GM23338 (cell line): Measurements from ENCODE around the gene NRCAM.

ENCODE experiments used
- CREB1 ChIP-seq: fragments of 250-450 bp; sonication (Bioruptor Pico); IDR thresholded peaks from 2 replicates; pipeline ENCODE4 v1.5.0; 2020; ENCODE audit warnings: low read depth, mild to moderate bottlenecking, moderate library complexity
- EZH2 ChIP-seq: fragments of 200-600 bp; sonication (generic); IDR thresholded peaks from one replicate; pipeline ENCODE4 v1.8.0; 2017; ENCODE audit warnings: antibody characterized with exemption, mild to moderate bottlenecking, low read depth; ENCODE audit not compliant: unreplicated experiment
- EZH2phosphoT487 ChIP-seq: fragments of 200-600 bp; sonication (generic); IDR thresholded peaks from one replicate; pipeline ENCODE4 v1.8.1; 2018; ENCODE audit warnings: antibody characterized with exemption; ENCODE audit not compliant: unreplicated experiment
- JUNB ChIP-seq: IDR thresholded peaks from one replicate; pipeline ENCODE4 v1.6.1; 2016; ENCODE audit warnings: antibody characterized with exemption; ENCODE audit not compliant: unreplicated experiment
- NANOG ChIP-seq: IDR thresholded peaks from 2 replicates; pipeline ENCODE4 v1.6.1; 2016; ENCODE audit warnings: antibody characterized with exemption, borderline replicate concordance
- POLR2AphosphoS5 ChIP-seq: IDR thresholded peaks from 2 replicates; pipeline ENCODE4 v1.6.1; 2016; ENCODE audit warnings: antibody characterized with exemption, low read depth
- ZNF114 ChIP-seq: fragments of 250-450 bp; sonication (Bioruptor Pico); IDR thresholded peaks from 2 replicates; pipeline ENCODE4 v1.5.0; 2020; ENCODE audit warnings: mild to moderate bottlenecking, moderate library complexity
- TF ChIP-seq, protein P1 (sequence below), 2 experiments: fragments of 200-600 bp in 1 of 2; sonication (generic) in 1 of 2; conservative IDR thresholded peaks; 2 replicates each; pipeline versions ENCODE4 v1.5.1 to v1.6.1; 2016 to 2017; ENCODE audit warnings: antibody characterized with exemption in 2 of 2, low read depth in 2 of 2, mild to moderate bottlenecking in 2 of 2, moderate library complexity in 1 of 2
- TF ChIP-seq, protein P2 (sequence below): IDR thresholded peaks from one replicate; pipeline ENCODE4 v1.6.1; 2018; ENCODE audit warnings: antibody characterized with exemption; ENCODE audit not compliant: unreplicated experiment
- TF ChIP-seq, protein P3 (sequence below): fragments of 250-450 bp; sonication (Bioruptor Pico); IDR thresholded peaks from 2 replicates; pipeline ENCODE4 v1.5.0; 2020; ENCODE audit warnings: mild to moderate bottlenecking, moderate library complexity
- TF ChIP-seq, protein P4 (sequence below): IDR thresholded peaks from 2 replicates; pipeline ENCODE4 v1.6.1; 2016; ENCODE audit warnings: antibody characterized with exemption

DNA sequence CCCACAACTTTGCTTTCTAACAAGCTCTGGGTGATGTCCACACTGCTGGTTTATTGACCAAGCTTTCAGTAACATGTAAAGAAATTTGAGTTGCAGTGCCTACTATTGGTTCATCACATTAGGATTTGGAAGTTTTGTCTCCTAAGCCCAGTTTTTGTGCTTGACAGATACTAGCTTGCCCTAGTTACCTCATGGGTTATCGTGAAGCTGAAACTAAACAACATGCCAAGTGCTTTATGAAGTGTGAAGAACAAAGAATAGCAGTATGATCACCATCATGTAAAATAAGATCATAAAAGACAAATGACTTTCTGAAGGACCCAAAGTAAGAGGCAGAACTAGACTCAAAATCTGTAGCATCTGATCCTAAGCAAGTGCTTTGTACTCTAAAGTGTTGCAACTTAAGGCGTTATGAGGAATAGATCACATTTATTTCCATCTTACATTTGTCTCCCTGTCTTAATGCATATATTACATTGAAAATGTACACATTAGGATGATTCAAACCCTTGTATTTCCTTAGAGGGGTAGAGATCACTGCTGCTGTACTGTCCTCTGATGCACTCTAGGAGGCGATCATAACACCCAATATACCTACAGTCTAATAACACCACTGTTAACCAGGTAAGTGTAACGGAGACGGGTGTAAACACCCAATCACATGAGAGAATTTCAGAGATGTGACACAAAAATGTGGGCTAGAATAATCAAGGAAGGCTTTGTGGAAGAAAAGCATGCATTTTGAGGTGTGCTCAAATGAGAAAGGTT, 71.3 kb downstream of the NRCAM start:
- TF ChIP-seq, protein P1, sequence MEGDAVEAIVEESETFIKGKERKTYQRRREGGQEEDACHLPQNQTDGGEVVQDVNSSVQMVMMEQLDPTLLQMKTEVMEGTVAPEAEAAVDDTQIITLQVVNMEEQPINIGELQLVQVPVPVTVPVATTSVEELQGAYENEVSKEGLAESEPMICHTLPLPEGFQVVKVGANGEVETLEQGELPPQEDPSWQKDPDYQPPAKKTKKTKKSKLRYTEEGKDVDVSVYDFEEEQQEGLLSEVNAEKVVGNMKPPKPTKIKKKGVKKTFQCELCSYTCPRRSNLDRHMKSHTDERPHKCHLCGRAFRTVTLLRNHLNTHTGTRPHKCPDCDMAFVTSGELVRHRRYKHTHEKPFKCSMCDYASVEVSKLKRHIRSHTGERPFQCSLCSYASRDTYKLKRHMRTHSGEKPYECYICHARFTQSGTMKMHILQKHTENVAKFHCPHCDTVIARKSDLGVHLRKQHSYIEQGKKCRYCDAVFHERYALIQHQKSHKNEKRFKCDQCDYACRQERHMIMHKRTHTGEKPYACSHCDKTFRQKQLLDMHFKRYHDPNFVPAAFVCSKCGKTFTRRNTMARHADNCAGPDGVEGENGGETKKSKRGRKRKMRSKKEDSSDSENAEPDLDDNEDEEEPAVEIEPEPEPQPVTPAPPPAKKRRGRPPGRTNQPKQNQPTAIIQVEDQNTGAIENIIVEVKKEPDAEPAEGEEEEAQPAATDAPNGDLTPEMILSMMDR (conservative IDR thresholded peaks at IDR 0.05; ENCODE audit: low read depth in 2 of 2), result peak; percentile 60 to 67
- TF ChIP-seq EZH2 (no peak), POLR2AphosphoS5 (no peak), EZH2phosphoT487 (no peak), CREB1 (CRISPR knock-in tag) (no peak), JUNB (no peak), ZNF114 (CRISPR knock-in tag) (no peak), NANOG (no peak)
- TF ChIP-seq, protein P2, sequence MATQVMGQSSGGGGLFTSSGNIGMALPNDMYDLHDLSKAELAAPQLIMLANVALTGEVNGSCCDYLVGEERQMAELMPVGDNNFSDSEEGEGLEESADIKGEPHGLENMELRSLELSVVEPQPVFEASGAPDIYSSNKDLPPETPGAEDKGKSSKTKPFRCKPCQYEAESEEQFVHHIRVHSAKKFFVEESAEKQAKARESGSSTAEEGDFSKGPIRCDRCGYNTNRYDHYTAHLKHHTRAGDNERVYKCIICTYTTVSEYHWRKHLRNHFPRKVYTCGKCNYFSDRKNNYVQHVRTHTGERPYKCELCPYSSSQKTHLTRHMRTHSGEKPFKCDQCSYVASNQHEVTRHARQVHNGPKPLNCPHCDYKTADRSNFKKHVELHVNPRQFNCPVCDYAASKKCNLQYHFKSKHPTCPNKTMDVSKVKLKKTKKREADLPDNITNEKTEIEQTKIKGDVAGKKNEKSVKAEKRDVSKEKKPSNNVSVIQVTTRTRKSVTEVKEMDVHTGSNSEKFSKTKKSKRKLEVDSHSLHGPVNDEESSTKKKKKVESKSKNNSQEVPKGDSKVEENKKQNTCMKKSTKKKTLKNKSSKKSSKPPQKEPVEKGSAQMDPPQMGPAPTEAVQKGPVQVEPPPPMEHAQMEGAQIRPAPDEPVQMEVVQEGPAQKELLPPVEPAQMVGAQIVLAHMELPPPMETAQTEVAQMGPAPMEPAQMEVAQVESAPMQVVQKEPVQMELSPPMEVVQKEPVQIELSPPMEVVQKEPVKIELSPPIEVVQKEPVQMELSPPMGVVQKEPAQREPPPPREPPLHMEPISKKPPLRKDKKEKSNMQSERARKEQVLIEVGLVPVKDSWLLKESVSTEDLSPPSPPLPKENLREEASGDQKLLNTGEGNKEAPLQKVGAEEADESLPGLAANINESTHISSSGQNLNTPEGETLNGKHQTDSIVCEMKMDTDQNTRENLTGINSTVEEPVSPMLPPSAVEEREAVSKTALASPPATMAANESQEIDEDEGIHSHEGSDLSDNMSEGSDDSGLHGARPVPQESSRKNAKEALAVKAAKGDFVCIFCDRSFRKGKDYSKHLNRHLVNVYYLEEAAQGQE, result no peak
- TF ChIP-seq, protein P3, sequence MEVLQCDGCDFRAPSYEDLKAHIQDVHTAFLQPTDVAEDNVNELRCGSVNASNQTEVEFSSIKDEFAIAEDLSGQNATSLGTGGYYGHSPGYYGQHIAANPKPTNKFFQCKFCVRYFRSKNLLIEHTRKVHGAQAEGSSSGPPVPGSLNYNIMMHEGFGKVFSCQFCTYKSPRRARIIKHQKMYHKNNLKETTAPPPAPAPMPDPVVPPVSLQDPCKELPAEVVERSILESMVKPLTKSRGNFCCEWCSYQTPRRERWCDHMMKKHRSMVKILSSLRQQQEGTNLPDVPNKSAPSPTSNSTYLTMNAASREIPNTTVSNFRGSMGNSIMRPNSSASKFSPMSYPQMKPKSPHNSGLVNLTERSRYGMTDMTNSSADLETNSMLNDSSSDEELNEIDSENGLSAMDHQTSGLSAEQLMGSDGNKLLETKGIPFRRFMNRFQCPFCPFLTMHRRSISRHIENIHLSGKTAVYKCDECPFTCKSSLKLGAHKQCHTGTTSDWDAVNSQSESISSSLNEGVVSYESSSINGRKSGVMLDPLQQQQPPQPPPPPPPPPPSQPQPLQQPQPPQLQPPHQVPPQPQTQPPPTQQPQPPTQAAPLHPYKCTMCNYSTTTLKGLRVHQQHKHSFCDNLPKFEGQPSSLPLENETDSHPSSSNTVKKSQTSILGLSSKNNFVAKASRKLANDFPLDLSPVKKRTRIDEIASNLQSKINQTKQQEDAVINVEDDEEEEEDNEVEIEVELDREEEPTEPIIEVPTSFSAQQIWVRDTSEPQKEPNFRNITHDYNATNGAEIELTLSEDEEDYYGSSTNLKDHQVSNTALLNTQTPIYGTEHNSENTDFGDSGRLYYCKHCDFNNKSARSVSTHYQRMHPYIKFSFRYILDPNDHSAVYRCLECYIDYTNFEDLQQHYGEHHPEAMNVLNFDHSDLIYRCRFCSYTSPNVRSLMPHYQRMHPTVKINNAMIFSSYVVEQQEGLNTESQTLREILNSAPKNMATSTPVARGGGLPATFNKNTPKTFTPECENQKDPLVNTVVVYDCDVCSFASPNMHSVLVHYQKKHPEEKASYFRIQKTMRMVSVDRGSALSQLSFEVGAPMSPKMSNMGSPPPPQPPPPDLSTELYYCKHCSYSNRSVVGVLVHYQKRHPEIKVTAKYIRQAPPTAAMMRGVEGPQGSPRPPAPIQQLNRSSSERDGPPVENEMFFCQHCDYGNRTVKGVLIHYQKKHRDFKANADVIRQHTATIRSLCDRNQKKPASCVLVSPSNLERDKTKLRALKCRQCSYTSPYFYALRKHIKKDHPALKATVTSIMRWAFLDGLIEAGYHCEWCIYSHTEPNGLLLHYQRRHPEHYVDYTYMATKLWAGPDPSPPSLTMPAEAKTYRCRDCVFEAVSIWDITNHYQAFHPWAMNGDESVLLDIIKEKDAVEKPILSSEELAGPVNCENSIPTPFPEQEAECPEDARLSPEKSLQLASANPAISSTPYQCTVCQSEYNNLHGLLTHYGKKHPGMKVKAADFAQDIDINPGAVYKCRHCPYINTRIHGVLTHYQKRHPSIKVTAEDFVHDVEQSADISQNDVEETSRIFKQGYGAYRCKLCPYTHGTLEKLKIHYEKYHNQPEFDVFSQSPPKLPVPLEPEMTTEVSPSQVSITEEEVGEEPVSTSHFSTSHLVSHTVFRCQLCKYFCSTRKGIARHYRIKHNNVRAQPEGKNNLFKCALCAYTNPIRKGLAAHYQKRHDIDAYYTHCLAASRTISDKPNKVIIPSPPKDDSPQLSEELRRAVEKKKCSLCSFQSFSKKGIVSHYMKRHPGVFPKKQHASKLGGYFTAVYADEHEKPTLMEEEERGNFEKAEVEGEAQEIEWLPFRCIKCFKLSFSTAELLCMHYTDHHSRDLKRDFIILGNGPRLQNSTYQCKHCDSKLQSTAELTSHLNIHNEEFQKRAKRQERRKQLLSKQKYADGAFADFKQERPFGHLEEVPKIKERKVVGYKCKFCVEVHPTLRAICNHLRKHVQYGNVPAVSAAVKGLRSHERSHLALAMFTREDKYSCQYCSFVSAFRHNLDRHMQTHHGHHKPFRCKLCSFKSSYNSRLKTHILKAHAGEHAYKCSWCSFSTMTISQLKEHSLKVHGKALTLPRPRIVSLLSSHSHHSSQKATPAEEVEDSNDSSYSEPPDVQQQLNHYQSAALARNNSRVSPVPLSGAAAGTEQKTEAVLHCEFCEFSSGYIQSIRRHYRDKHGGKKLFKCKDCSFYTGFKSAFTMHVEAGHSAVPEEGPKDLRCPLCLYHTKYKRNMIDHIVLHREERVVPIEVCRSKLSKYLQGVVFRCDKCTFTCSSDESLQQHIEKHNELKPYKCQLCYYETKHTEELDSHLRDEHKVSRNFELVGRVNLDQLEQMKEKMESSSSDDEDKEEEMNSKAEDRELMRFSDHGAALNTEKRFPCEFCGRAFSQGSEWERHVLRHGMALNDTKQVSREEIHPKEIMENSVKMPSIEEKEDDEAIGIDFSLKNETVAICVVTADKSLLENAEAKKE (CRISPR knock-in tag), result no peak
- TF ChIP-seq, protein P4, sequence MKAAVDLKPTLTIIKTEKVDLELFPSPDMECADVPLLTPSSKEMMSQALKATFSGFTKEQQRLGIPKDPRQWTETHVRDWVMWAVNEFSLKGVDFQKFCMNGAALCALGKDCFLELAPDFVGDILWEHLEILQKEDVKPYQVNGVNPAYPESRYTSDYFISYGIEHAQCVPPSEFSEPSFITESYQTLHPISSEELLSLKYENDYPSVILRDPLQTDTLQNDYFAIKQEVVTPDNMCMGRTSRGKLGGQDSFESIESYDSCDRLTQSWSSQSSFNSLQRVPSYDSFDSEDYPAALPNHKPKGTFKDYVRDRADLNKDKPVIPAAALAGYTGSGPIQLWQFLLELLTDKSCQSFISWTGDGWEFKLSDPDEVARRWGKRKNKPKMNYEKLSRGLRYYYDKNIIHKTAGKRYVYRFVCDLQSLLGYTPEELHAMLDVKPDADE, result no peak
